GM19025 (cell line): Measurements from ENCODE around the gene KIFC3.
"Not testable (repeated sequence)": the region's sequence is repeated elsewhere in the genome, so short reads cannot be mapped to it uniquely, and the experiment has no call there.

ENCODE experiments used
- ATAC-seq: cut with Tn5 transposase; IDR thresholded peaks from one replicate; pipeline ENCODE4 v1.9.1; 2021; ENCODE audit warnings: mild to moderate bottlenecking, low read depth, moderate library complexity; ENCODE audit not compliant: unreplicated experiment

The KIFC3 gene

GRCh38 chr16:57728336-57729181 is 73.7 kb downstream of the KIFC3 start:
- ATAC-seq: no peak

- ATAC-seq: no peak
Observed at GRCh38 chr16:57727610-57728009, 74.7 kb downstream of the KIFC3 start.

- ATAC-seq: no peak
Observed at GRCh38 chr16:57726433-57726947, 75.8 kb downstream of the KIFC3 start.

- ATAC-seq: no peak
Observed at GRCh38 chr16:57725976-57726375, 76.3 kb downstream of the KIFC3 start.

- no peak for ATAC-seq
Observed at GRCh38 chr16:57725554-57725953, 76.7 kb downstream of the KIFC3 start.

DNA sequence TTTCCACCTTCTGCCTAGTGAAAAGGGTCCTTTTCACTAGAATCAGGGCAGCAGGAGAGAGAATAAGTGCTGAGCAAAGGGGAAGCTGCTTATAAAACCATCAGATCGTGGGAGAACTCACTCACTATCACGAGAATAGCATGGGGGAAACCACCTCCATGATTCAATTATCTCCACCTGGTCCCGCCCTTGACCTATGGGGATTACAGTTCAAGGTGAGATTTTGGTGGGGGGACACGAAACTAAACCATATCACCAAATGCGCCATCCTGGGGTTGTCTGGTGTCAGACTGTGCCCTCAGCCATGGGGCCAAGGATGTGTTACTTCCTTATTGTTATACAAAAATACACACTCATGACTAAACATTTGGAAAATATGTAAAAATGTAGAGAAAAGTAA is 77.1 kb downstream of the KIFC3 start:
- no peak for ATAC-seq

DNA sequence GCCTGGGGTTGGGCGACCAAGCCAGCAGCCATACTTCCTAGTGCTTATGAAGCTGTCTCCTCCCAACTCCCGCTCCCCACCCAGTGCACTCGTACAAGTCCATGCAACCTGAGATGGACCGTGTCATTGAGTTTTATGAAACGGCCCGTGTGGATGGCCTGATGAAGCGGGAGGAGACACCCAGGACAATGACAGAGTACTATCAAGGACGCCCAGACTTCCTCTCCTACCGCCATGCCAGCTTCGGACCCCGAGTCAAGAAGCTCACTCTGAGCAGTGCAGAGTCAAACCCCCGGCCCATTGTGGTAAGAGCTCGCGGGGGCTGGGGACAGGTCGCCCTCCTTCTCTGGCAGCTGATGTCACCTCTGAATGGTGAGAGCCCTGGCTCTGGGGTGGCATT is 77.8 kb downstream of the KIFC3 start:
- no peak for ATAC-seq

GRCh38 chr16:57723170-57723569 is 79.1 kb downstream of the KIFC3 start:
- no peak for ATAC-seq

- ATAC-seq: no peak
Observed at GRCh38 chr16:57722651-57723050, 79.6 kb downstream of the KIFC3 start.

DNA sequence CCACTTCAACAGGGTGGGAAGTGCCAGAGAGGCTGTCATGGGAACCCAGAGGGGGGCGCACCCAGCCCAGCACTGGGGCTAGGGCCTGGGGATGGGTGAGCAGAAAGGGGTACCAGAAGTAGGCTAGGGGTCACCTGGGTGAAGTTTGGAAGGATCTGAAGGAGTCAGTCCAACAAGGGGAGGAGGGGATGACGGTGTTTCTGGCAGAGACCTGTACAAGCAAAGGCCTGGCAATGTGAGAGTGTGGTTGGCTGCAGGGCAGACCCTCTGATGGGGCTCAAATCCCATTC is 80.1 kb downstream of the KIFC3 start:
- ATAC-seq: no peak

DNA sequence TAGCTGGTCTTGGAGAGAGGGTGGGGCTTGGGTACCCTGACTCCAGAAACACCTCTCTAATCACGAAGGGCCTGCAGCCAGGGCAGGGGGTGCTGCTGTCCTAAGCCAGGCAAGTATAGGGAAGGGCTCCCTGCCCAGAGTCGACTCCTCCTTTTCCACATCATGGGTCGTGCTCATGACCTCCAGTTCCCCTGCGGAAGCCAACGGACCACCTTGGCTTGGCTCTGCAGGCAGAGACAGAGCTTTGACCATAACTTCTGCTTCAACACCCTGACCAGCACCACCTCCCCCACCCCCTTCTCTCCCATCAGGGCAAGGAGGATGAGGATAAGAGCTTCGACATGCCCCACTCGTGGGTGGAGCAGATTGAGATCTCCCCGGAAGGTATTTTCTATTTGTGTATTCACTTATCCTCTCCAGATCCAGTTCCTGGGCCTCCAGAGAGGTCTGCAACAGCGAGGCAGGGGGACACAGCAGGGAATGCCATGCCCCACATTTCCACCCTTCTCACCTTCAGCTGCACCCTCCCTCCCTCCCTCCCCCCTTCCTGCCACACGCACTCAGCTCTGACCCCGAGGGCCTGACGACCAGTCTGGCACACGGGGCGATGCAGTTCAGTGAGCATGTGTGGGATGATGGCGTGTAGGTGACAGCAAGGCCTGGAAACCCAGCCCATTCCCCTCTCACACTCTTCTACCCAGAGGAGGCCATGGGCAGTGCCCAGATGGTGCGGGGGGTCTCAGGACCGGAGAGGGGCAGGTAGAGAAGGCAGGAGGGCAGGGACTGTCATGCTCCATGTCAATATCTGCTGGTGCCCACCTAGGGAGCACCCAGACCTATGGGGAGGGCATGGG is 80.7 kb downstream of the KIFC3 start:
- no peak for ATAC-seq

DNA sequence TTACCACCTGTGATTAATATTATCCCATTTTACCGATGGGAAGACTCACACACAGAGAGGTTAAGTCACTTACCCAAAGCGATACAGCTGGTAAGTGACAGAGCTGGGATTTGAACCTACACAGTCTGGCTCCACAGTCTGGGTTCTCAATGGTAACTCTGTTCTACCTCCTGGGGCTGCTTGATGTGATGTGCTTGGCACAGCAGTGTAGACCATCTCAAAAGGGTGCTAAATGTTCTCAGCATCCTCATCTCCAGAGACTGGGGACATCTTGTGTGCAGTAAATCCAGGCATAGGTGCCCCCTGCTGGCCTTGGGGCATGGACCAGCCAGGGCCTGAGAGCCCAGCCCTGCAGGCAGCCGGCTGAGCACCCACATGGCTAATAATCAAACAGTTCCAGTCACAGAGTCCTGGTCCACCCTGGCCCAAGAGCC is 82.1 kb downstream of the KIFC3 start:
- ATAC-seq: no peak

GRCh38 chr16:57714047-57714446 is 88.2 kb downstream of the KIFC3 start:
- no peak for ATAC-seq

GRCh38 chr16:57713596-57713995 is 88.7 kb downstream of the KIFC3 start:
- no peak for ATAC-seq

DNA sequence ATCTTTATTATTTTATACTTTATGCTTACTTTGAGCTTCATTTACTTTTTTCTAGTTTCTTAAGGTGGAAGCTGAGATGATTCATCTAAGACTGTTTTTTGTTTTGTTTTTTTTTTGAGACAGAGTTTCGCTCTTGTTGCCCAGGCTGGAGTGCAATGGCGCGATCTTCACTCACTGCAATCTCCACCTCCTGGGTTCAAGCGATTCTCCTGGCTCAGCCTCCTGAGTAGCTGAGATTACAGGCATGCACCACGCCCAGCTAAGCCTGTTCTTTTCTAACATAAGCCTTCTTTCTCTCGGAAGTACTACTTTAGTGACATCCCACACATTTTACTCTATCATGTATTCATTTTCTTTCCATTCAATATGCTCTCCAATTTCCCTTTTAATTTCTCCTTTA is 89.7 kb downstream of the KIFC3 start:
- not testable (repeated sequence) for ATAC-seq

GRCh38 chr16:57711993-57712392 is 90.3 kb downstream of the KIFC3 start:
- no peak for ATAC-seq

DNA sequence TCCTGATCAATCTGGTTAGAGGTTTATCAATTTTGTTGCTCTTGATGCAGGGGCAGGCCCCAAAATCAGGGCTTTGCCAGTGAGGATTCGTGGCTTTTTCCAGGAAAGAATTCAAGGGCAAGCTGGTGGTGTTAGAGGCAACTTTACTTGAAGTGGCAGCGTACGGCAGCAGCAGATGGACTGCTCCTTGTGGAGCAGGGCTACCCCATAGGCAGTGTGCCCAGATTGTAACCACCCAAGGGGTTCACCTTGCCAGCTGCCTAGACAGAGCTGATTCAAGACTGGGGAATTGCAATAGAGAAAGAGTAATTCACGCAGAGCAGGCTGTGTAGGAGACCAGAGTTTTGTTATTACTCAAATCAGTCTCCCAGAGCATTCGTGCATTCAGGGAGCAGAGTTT is 90.9 kb downstream of the KIFC3 start:
- ATAC-seq: no peak

DNA sequence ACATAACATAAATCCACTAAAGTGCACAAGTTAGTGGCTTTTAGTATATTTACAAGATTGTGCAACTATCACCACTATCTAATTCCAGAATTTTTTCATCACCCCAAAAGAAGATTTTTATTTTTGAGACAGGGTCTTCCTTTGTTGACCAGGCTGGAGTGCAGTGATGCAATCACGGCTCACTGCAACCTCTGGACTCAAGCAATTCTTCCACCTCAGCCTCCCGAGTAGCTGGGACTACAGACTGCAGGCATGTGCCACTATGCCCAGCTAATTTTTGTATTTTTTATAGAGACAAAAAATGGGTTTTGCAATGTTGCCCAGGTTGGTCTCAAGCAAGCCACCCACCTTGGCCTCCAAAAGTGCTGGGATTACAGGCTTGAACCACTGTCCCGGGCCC is 92.6 kb downstream of the KIFC3 start:
- ATAC-seq: no peak
